HEK293 (cell line): ENCODE measurements around the gene IFT122.

Source experiments
- CTCF ChIA-PET: fragments of 350-600 bp; formaldehyde crosslinking; extraction: SDS; loops from one replicate; lab custom pipeline; 2021; ENCODE audit warnings: antibody characterized with exemption; lab: Yijun Ruan, JAX
- POLR2A ChIA-PET: fragments of 300-600 bp; formaldehyde crosslinking; extraction: SDS; loops from one replicate; lab custom pipeline; 2020; ENCODE audit warnings: antibody characterized with exemption, inconsistent platforms; lab: Yijun Ruan, JAX
- H3K27ac ChIP-seq: fragments of 200-500 bp; sonication (Bioruptor generic); 2 replicates; pipeline ENCODE4 v1.5.1; 2014; ENCODE audit warnings: low read depth, low read length, control low read depth, inconsistent platforms; ENCODE audit errors: extremely low read depth
- H3K36me3 ChIP-seq, 2 experiments: fragments of 200-500 bp in 1 of 2; sonication (Bioruptor generic) in 1 of 2; 1 replicate in 1 of 2; 2 replicates in 1 of 2; pipeline ENCODE4 v1.5.1; 2014 to 2017; ENCODE audit warnings: inconsistent platforms in 2 of 2, low read length in 2 of 2; ENCODE audit not compliant: control insufficient read depth in 2 of 2, insufficient read depth in 1 of 2
- H3K4me1 ChIP-seq: fragments of 200-500 bp; sonication (Bioruptor generic); 2 replicates; pipeline ENCODE4 v1.5.1; 2014; ENCODE audit warnings: mild to moderate bottlenecking, low read length, inconsistent platforms; ENCODE audit not compliant: control insufficient read depth, insufficient read depth
- H3K4me3 ChIP-seq: 2 replicates; pipeline ENCODE4 v1.5.1; 2011; ENCODE audit warnings: low read depth, mild to moderate bottlenecking, control low read depth, low read length, moderate library complexity
- H3K9me3 ChIP-seq: fragments of 200-500 bp; sonication (Bioruptor generic); 2 replicates; pipeline ENCODE4 v1.5.1; 2014; ENCODE audit warnings: low read depth, low read length, inconsistent platforms; ENCODE audit not compliant: control insufficient read depth, insufficient read depth
- GLIS2 ChIP-seq: fragments of 450-650 bp; formaldehyde crosslinking; IDR thresholded peaks from 2 replicates; pipeline ENCODE4 v1.5.1; 2016; ENCODE audit warnings: missing biosample characterization, missing genetic modification characterization
- SP3 ChIP-seq: fragments of 450-650 bp; formaldehyde crosslinking; IDR thresholded peaks from 2 replicates; pipeline ENCODE4 v1.5.1; 2016; ENCODE audit warnings: missing biosample characterization, missing genetic modification characterization
- TSHZ1 ChIP-seq: fragments of 450-650 bp; formaldehyde crosslinking; IDR thresholded peaks from 2 replicates; pipeline ENCODE4 v1.5.1; 2016; ENCODE audit warnings: missing biosample characterization, missing genetic modification characterization, borderline replicate concordance
- ZNF146 ChIP-seq: fragments of 450-650 bp; formaldehyde crosslinking; IDR thresholded peaks from 2 replicates; pipeline ENCODE4 v1.5.1; 2016; ENCODE audit warnings: missing biosample characterization, missing genetic modification characterization
- ZNF155 ChIP-seq: fragments of 450-650 bp; formaldehyde crosslinking; IDR thresholded peaks from 2 replicates; pipeline ENCODE4 v1.5.1; 2016; ENCODE audit warnings: missing biosample characterization, missing genetic modification characterization
- ZNF157 ChIP-seq: fragments of 450-650 bp; formaldehyde crosslinking; IDR thresholded peaks from 2 replicates; pipeline ENCODE4 v1.5.1; 2016; ENCODE audit warnings: missing biosample characterization, missing genetic modification characterization
- ZNF18 ChIP-seq: fragments of 450-650 bp; formaldehyde crosslinking; IDR thresholded peaks from 2 replicates; pipeline ENCODE4 v1.5.1; 2016; ENCODE audit warnings: missing biosample characterization, missing genetic modification characterization
- ZNF24 ChIP-seq: fragments of 450-650 bp; formaldehyde crosslinking; IDR thresholded peaks from 2 replicates; pipeline ENCODE4 v1.5.1; 2016; ENCODE audit warnings: missing biosample characterization, missing genetic modification characterization
- ZNF280C ChIP-seq: fragments of 450-650 bp; formaldehyde crosslinking; IDR thresholded peaks from 2 replicates; pipeline ENCODE4 v1.5.1; 2016; ENCODE audit warnings: missing biosample characterization, missing genetic modification characterization
- ZNF350 ChIP-seq: fragments of 450-650 bp; formaldehyde crosslinking; IDR thresholded peaks from 2 replicates; pipeline ENCODE4 v1.5.0; 2017; ENCODE audit warnings: missing biosample characterization, mild to moderate bottlenecking, missing genetic modification characterization
- ZNF362 ChIP-seq: fragments of 450-650 bp; formaldehyde crosslinking; IDR thresholded peaks from 2 replicates; pipeline ENCODE4 v1.5.1; 2016; ENCODE audit warnings: missing biosample characterization, missing genetic modification characterization
- ZNF416 ChIP-seq: fragments of 450-650 bp; formaldehyde crosslinking; IDR thresholded peaks from 2 replicates; pipeline ENCODE4 v1.5.1; 2016; ENCODE audit warnings: missing biosample characterization, missing genetic modification characterization
- ZNF501 ChIP-seq: fragments of 450-650 bp; formaldehyde crosslinking; IDR thresholded peaks from 2 replicates; pipeline ENCODE4 v1.5.1; 2016; ENCODE audit warnings: missing biosample characterization, missing genetic modification characterization
- ZNF530 ChIP-seq: fragments of 450-650 bp; formaldehyde crosslinking; IDR thresholded peaks from 2 replicates; pipeline ENCODE4 v1.5.1; 2016; ENCODE audit warnings: low read depth, missing biosample characterization, missing genetic modification characterization
- ZNF558 ChIP-seq: fragments of 450-650 bp; formaldehyde crosslinking; IDR thresholded peaks from 2 replicates; pipeline ENCODE4 v1.5.1; 2016; ENCODE audit warnings: missing biosample characterization, missing genetic modification characterization

IFT122 gene

GRCh38 chr3:129461461-129462146 is 21.6 kb downstream of the IFT122 start (continued):
- no peak for TF ChIP-seq TSHZ1 (tag by site-specific recombination)
- no peak for TF ChIP-seq ZNF146 (tag by site-specific recombination)
- no peak for TF ChIP-seq ZNF530 (tag by site-specific recombination)
- TF ChIP-seq ZNF157: no peak
- TF ChIP-seq ZNF18 (tag by site-specific recombination): no peak
- no peak for TF ChIP-seq ZNF350 (tag by site-specific recombination)
- no peak for TF ChIP-seq ZNF362
- no peak for TF ChIP-seq ZNF280C (tag by site-specific recombination)
- no peak for TF ChIP-seq ZNF501 (tag by site-specific recombination)
- TF ChIP-seq ZNF24 (tag by site-specific recombination): no peak

GRCh38 chr3:129462361-129462968 is 22.4 kb downstream of the IFT122 start:
- Histone ChIP-seq H3K9me3 (no peaks in the 10 kb centered on the region), H3K4me3 (no peak overlapping the region), H3K36me3 (peaks cover 0 to 25% of the 10 kb centered on the region in 2 experiments; a peak in 2 of 3 replicates), H3K4me1 (no peaks in the 10 kb centered on the region)
- TF ChIP-seq ZNF416 (tag by site-specific recombination): no peak
- TF ChIP-seq ZNF558: no peak
- no peak for TF ChIP-seq ZNF155 (tag by site-specific recombination)
- no peak for TF ChIP-seq SP3 (tag by site-specific recombination)
- TF ChIP-seq GLIS2 (tag by site-specific recombination): no peak
- TF ChIP-seq, all 188 proteins: peak for 0
- H3K27ac ChIP-seq: no peak overlapping the region
- POLR2A ChIA-PET: interaction anchor here (0.9 kb wide), 1 partner anchor 23 kb away, joined by 4 read pairs; the partner anchor contains the start of genes IFT122 and MBD4
- CTCF ChIA-PET: interaction anchor here (0.9 kb wide), 1 partner anchor 24 kb away, joined by 3 read pairs; no protein-coding TSS in a partner anchor
